A549 (cell line): ENCODE data around the gene B3GNT7. TPM values are rescaled to one million over a fixed set of nuclear protein-coding genes. Genes with fewer than 3 reads are reported as not detected.
A peak's percentile ranks its signal among the peaks of the same experiment; 100 is the strongest.

Experiments
- ATAC-seq, 2 experiments: fragments of 200-7000 bp in 1 of 2; fragments of >200 bp in 1 of 2; cut with Nextera tagmentation in 1 of 2; cut with Tn5 transposase in 1 of 2; 3 replicates each; pipeline versions ENCODE4 v1.8.0 to v1.9.1; 2018 to 2020; ENCODE audit warnings: mild to moderate bottlenecking in 1 of 2, moderate library complexity in 1 of 2
- CTCF ChIA-PET: fragments of 300-600 bp; sonication (Branson Sonifier 250); formaldehyde crosslinking; extraction: SDS; loops from one replicate; lab custom pipeline; 2021; ENCODE audit warnings: antibody characterized with exemption, inconsistent platforms; lab: Yijun Ruan, JAX
- POLR2A ChIA-PET: fragments of 350-600 bp; formaldehyde crosslinking; extraction: SDS; loops from one replicate; lab custom pipeline; 2021; ENCODE audit warnings: antibody characterized with exemption, inconsistent platforms; lab: Yijun Ruan, JAX
- DNase-seq, 2 experiments: peaks; one replicate each; pipeline versions ENCODE4 v3.0.0 to v3.0.0-alpha.2; 2011 to 2016; ENCODE audit warnings: low read depth in 1 of 2, low spot score in 1 of 2
- FAIRE-seq: peaks from 2 replicates; lab custom pipeline; 2011; peaks lifted over from hg19 to GRCh38; lab: Jason Lieb, UNC
- H3K27ac ChIP-seq, 2 experiments: fragments of >200 bp; sonication (Bioruptor Twin); formaldehyde crosslinking; 3 replicates each; pipeline ENCODE4 v1.5.1; 2016 to 2017
- H3K4me1 ChIP-seq: fragments of >200 bp; sonication (Bioruptor Twin); formaldehyde crosslinking; 3 replicates; pipeline ENCODE4 v1.6.1; 2016
- H3K4me2 ChIP-seq: fragments of >200 bp; sonication (Bioruptor Twin); formaldehyde crosslinking; 3 replicates; pipeline ENCODE4 v1.6.1; 2016
- H3K4me3 ChIP-seq: fragments of >200 bp; sonication (Bioruptor Twin); formaldehyde crosslinking; 3 replicates; pipeline ENCODE4 v1.5.1; 2016
- H3K9me3 ChIP-seq: fragments of >200 bp; sonication (Bioruptor Twin); formaldehyde crosslinking; 3 replicates; pipeline ENCODE4 v1.6.1; 2016
- CBX8 ChIP-seq: fragments of 200-600 bp; sonication (generic); IDR thresholded peaks from 2 replicates; pipeline ENCODE4 v1.6.1; 2016
- CHD2 ChIP-seq: fragments of 150-350 bp; IDR thresholded peaks from 2 replicates; pipeline ENCODE4 v1.6.1; 2014; ENCODE audit warnings: low read length; ENCODE audit not compliant: partially characterized antibody
- ESRRA ChIP-seq: fragments of 150-350 bp; IDR thresholded peaks from 2 replicates; pipeline ENCODE4 v1.6.1; 2014; ENCODE audit warnings: mild to moderate bottlenecking, low read length, borderline replicate concordance
- HDAC2 ChIP-seq: fragments of 200-600 bp; sonication (generic); IDR thresholded peaks from 2 replicates; pipeline ENCODE4 v1.6.1; 2016
- HOXB13 ChIP-seq: fragments of 250-450 bp; sonication (Bioruptor Pico); IDR thresholded peaks from 2 replicates; pipeline ENCODE4 v1.5.0; 2020; ENCODE audit warnings: low read depth, mild to moderate bottlenecking, moderate library complexity
- JUN ChIP-seq, 2 experiments: fragments of >200 bp; sonication (Bioruptor Twin); formaldehyde crosslinking; IDR thresholded peaks; 2 replicates in 1 of 2; 3 replicates in 1 of 2; pipeline ENCODE4 v1.6.1; 2016 to 2017
- JUNB ChIP-seq: fragments of >200 bp; sonication (Bioruptor Twin); formaldehyde crosslinking; IDR thresholded peaks from 2 replicates; pipeline ENCODE4 v1.6.1; 2016
- KDM5A ChIP-seq: fragments of 200-600 bp; sonication (generic); IDR thresholded peaks from 2 replicates; pipeline ENCODE4 v1.6.1; 2016; ENCODE audit warnings: antibody characterized with exemption, mild to moderate bottlenecking
- MYC ChIP-seq: IDR thresholded peaks from 2 replicates; pipeline ENCODE4 v1.6.1; 2012; ENCODE audit warnings: mild to moderate bottlenecking, inconsistent platforms, low read length, improper control_type of control experiment, borderline replicate concordance
- NFE2L2 ChIP-seq: fragments of 150-350 bp; conservative IDR thresholded peaks from 2 replicates; pipeline ENCODE4 v1.6.1; 2014; ENCODE audit warnings: low read length
- NR3C1 ChIP-seq: fragments of >200 bp; sonication (Bioruptor Twin); formaldehyde crosslinking; IDR thresholded peaks from 3 replicates; pipeline ENCODE4 v1.6.1; 2017
- PBX3 ChIP-seq: IDR thresholded peaks from 2 replicates; pipeline ENCODE4 v1.6.1; 2012
- PHF8 ChIP-seq: fragments of 200-600 bp; sonication (generic); IDR thresholded peaks from 2 replicates; pipeline ENCODE4 v1.6.1; 2016; ENCODE audit warnings: low read depth, mild to moderate bottlenecking, antibody characterized with exemption, moderate library complexity, borderline replicate concordance
- POLR2A ChIP-seq: IDR thresholded peaks from 2 replicates; pipeline ENCODE4 v1.6.1; 2012; ENCODE audit warnings: mild to moderate bottlenecking, low read length
- POLR2AphosphoS2 ChIP-seq: conservative IDR thresholded peaks from 2 replicates; pipeline ENCODE4 v1.6.1; 2012; ENCODE audit warnings: low read length, improper control_type of control experiment, inconsistent platforms
- RCOR1 ChIP-seq: fragments of 150-350 bp; IDR thresholded peaks from 2 replicates; pipeline ENCODE4 v1.6.1; 2014; ENCODE audit warnings: antibody characterized with exemption, low read length, low read depth
- REST ChIP-seq: fragments of 200-600 bp; sonication (generic); IDR thresholded peaks from 2 replicates; pipeline ENCODE4 v1.6.1; 2016; ENCODE audit warnings: antibody characterized with exemption, mild to moderate bottlenecking, moderate library complexity
- SMC3 ChIP-seq: fragments of >200 bp; sonication (Bioruptor Twin); formaldehyde crosslinking; IDR thresholded peaks from 3 replicates; pipeline ENCODE4 v1.6.1; 2018; ENCODE audit warnings: inconsistent platforms
- TFCP2L1 ChIP-seq: fragments of 250-450 bp; sonication (Bioruptor Pico); IDR thresholded peaks from 2 replicates; pipeline ENCODE4 v1.5.0; 2021; ENCODE audit warnings: mild to moderate bottlenecking
- ZC3H11A ChIP-seq: fragments of 450-650 bp; IDR thresholded peaks from 2 replicates; pipeline ENCODE4 v1.6.1; 2014; ENCODE audit warnings: antibody characterized with exemption, mild to moderate bottlenecking
- ZFP36 ChIP-seq: fragments of 450-650 bp; IDR thresholded peaks from 2 replicates; pipeline ENCODE4 v1.6.1; 2014; ENCODE audit warnings: borderline replicate concordance; ENCODE audit not compliant: partially characterized antibody
- WGBS: methylation state at CpG from one replicate; pipeline ENCODE4 v1.1.6; 2017; ENCODE audit errors: missing lambda C conversion rate; 5-methylcytosine and 5-hydroxymethylcytosine counted together
- polyA plus RNA-seq, 4 experiments: library from polyadenylated mRNA; depleted of rRNA in 3 of 4; stranded (reverse); fragments of >200 nt; fragmentation: RNase III in 1 of 4; extraction: RNeasy Plus Mini Kit Qiagen cat#74134 plus additional on column Dnase treatment in 1 of 4; gene quantifications; 2 replicates in 3 of 4; 3 replicates in 1 of 4; pipeline ENCODE4 v1.2.3, GENCODE V29; 2011 to 2017
- TF ChIP-seq, protein P1 (sequence below): fragments of 450-650 bp; IDR thresholded peaks from 2 replicates; pipeline ENCODE4 v1.6.1; 2014; ENCODE audit warnings: antibody characterized with exemption
- TF ChIP-seq, protein P2 (sequence below): IDR thresholded peaks from 2 replicates; pipeline ENCODE4 v1.6.1; 2012
- TF ChIP-seq, protein P3 (sequence below): fragments of >200 bp; sonication (Bioruptor Twin); formaldehyde crosslinking; IDR thresholded peaks from 3 replicates; pipeline ENCODE4 v1.6.1; 2016
- TF ChIP-seq, protein P4 (sequence below): fragments of 250-450 bp; sonication (Bioruptor Pico); IDR thresholded peaks from 2 replicates; pipeline ENCODE4 v1.5.0; 2020; ENCODE audit warnings: low read depth, mild to moderate bottlenecking, moderate library complexity
- TF ChIP-seq, protein P5 (sequence below): fragments of 150-350 bp; IDR thresholded peaks from 2 replicates; pipeline ENCODE4 v1.6.1; 2014; ENCODE audit warnings: low read depth, mild to moderate bottlenecking, low read length
- TF ChIP-seq, protein P6 (sequence below): fragments of 250-450 bp; sonication (Bioruptor Pico); IDR thresholded peaks from 2 replicates; pipeline ENCODE4 v1.5.0; 2021; ENCODE audit warnings: mild to moderate bottlenecking, moderate library complexity, borderline replicate concordance
- TF ChIP-seq, protein P7 (sequence below): IDR thresholded peaks from 2 replicates; pipeline ENCODE4 v1.6.1; 2012; ENCODE audit warnings: low read depth, borderline replicate concordance

Gene B3GNT7
- polyA plus RNA-seq, 2 of the 4 experiments (the other 2 are of a cell fraction): 0.48 to 0.96 TPM

GRCh38 chr2:231364961-231365810 is 30.3 kb upstream of the B3GNT7 start:
- 5% methylated on average over 21 of the region's 22 CpGs for WGBS
- peak; percentile 70 for FAIRE-seq
- no peak for TF ChIP-seq HDAC2
- TF ChIP-seq POLR2A: no peak
- TF ChIP-seq, protein P1, sequence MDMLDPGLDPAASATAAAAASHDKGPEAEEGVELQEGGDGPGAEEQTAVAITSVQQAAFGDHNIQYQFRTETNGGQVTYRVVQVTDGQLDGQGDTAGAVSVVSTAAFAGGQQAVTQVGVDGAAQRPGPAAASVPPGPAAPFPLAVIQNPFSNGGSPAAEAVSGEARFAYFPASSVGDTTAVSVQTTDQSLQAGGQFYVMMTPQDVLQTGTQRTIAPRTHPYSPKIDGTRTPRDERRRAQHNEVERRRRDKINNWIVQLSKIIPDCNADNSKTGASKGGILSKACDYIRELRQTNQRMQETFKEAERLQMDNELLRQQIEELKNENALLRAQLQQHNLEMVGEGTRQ: peak; percentile 92
- TF ChIP-seq, protein P2, sequence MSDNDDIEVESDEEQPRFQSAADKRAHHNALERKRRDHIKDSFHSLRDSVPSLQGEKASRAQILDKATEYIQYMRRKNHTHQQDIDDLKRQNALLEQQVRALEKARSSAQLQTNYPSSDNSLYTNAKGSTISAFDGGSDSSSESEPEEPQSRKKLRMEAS: peak; percentile 96
- no peak for TF ChIP-seq KDM5A
- no peak for TF ChIP-seq SMC3
- TF ChIP-seq, protein P3, sequence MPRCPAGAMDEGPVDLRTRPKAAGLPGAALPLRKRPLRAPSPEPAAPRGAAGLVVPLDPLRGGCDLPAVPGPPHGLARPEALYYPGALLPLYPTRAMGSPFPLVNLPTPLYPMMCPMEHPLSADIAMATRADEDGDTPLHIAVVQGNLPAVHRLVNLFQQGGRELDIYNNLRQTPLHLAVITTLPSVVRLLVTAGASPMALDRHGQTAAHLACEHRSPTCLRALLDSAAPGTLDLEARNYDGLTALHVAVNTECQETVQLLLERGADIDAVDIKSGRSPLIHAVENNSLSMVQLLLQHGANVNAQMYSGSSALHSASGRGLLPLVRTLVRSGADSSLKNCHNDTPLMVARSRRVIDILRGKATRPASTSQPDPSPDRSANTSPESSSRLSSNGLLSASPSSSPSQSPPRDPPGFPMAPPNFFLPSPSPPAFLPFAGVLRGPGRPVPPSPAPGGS: no peak
- TF ChIP-seq NFE2L2: peak; percentile 77
- TF ChIP-seq CBX8: no peak
- no peak for TF ChIP-seq ZFP36
- no peak for TF ChIP-seq POLR2AphosphoS2
- no peak for TF ChIP-seq REST
- peak in 1 of 2 experiments; percentile 41; a peak in 1 of 5 replicates for TF ChIP-seq JUN (IDR thresholded peaks at IDR 0.05)
- no peak for TF ChIP-seq CHD2
- TF ChIP-seq, protein P4, sequence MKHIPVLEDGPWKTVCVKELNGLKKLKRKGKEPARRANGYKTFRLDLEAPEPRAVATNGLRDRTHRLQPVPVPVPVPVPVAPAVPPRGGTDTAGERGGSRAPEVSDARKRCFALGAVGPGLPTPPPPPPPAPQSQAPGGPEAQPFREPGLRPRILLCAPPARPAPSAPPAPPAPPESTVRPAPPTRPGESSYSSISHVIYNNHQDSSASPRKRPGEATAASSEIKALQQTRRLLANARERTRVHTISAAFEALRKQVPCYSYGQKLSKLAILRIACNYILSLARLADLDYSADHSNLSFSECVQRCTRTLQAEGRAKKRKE (CRISPR knock-in tag): peak; percentile 96
- no peak for TF ChIP-seq MYC
- TF ChIP-seq, protein P5, sequence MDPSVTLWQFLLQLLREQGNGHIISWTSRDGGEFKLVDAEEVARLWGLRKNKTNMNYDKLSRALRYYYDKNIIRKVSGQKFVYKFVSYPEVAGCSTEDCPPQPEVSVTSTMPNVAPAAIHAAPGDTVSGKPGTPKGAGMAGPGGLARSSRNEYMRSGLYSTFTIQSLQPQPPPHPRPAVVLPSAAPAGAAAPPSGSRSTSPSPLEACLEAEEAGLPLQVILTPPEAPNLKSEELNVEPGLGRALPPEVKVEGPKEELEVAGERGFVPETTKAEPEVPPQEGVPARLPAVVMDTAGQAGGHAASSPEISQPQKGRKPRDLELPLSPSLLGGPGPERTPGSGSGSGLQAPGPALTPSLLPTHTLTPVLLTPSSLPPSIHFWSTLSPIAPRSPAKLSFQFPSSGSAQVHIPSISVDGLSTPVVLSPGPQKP: no peak
- TF ChIP-seq, protein P6, sequence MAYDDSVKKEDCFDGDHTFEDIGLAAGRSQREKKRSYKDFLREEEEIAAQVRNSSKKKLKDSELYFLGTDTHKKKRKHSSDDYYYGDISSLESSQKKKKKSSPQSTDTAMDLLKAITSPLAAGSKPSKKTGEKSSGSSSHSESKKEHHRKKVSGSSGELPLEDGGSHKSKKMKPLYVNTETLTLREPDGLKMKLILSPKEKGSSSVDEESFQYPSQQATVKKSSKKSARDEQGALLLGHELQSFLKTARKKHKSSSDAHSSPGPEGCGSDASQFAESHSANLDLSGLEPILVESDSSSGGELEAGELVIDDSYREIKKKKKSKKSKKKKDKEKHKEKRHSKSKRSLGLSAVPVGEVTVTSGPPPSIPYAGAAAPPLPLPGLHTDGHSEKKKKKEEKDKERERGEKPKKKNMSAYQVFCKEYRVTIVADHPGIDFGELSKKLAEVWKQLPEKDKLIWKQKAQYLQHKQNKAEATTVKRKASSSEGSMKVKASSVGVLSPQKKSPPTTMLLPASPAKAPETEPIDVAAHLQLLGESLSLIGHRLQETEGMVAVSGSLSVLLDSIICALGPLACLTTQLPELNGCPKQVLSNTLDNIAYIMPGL: peak; percentile 88
- no peak for TF ChIP-seq RCOR1
- 0 out of 2 replicates have a peak, but pooled peaks have one; percentile 69 for TF ChIP-seq TFCP2L1 (CRISPR knock-in tag)
- no peak for TF ChIP-seq ESRRA
- TF ChIP-seq, protein P7, sequence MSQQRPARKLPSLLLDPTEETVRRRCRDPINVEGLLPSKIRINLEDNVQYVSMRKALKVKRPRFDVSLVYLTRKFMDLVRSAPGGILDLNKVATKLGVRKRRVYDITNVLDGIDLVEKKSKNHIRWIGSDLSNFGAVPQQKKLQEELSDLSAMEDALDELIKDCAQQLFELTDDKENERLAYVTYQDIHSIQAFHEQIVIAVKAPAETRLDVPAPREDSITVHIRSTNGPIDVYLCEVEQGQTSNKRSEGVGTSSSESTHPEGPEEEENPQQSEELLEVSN: peak; percentile 69; the same call in 1 of the 2 replicates
- TF ChIP-seq HOXB13 (CRISPR knock-in tag): peak; percentile 97
- no peak for TF ChIP-seq PBX3
- TF ChIP-seq JUNB: peak; percentile 39; the same call in 1 of the 2 replicates
- TF ChIP-seq NR3C1: no peak
- TF ChIP-seq PHF8: no peak
- no peak for TF ChIP-seq ZC3H11A

More at GRCh38 chr2:231364961-231365810, 30.3 kb upstream of the B3GNT7 start:
- Histone ChIP-seq H3K4me1 (peaks cover 22% of the 10 kb centered on the region), H3K27ac (peak overlapping the region; percentile 85 to 91), H3K4me3 (no peak overlapping the region), H3K4me2 (peak overlapping the region; percentile 63), H3K9me3 (no peaks in the 10 kb centered on the region)
- DNase-seq: peak; percentile 89 to 90
- ChIA-PET POLR2A (no interaction called here), CTCF (interaction anchor here (1.0 to 1.9 kb wide), 7 partner anchors 8 to 261 kb away, joined by 3 to 7 read pairs (median 3); no protein-coding TSS in a partner anchor)
- peak; percentile 91 for ATAC-seq
